Right ventricle myocardium inferior (tissue), 1 donor: ENCODE measurements around the gene TGFBI. TPM values are rescaled to one million over a fixed set of nuclear protein-coding genes. Genes with fewer than 3 reads are reported as not detected.

Source experiments
- ATAC-seq: fragments of 200-7000 bp; cut with Tn5 transposase; one replicate; pipeline ENCODE4 v1.9.1; 2020; ENCODE audit warnings: mild to moderate bottlenecking, moderate library complexity
- DNase-seq: peaks from one replicate; pipeline ENCODE4 v3.0.0; 2021; ENCODE audit errors: missing footprints
- intact Hi-C: fragments of 100-400 bp; cut with DNase I; formaldehyde crosslinking; loops from one replicate; pipeline ENCODE4 v1.11.0; 2022
- total RNA-seq: library from RNA; stranded (reverse); fragmentation: NEBNext Ultra II Directional; extraction: Animal tissue kit (Norgen Biotek cat#: 25700); gene quantifications from one replicate; pipeline ENCODE4 v1.2.1, GENCODE V29; 2021
- donor health status: DM: no; HTN: yes; CAD: no; lungs with severe emphysema.

TGFBI gene
- total RNA-seq, 1 donor from 2014 or later = 66.5 TPM

- intact Hi-C loops = no loop called here
- ATAC-seq = no peak
- no peak for DNase-seq
Observed at GRCh38 chr5:136073714-136074529, 45.1 kb downstream of the TGFBI start.

- intact Hi-C loops = no loop called here
- ATAC-seq (no peak), DNase-seq (no peak)
Observed at GRCh38 chr5:136075466-136075891, 46.7 kb downstream of the TGFBI start.

- intact Hi-C loops = no loop called here
- ATAC-seq (no peak), DNase-seq (no peak)
Observed at GRCh38 chr5:136076067-136076466, 47.3 kb downstream of the TGFBI start.

GRCh38 chr5:136076881-136077445 lies 48.2 kb downstream of the TGFBI start:
- ATAC-seq (no peak), DNase-seq (no peak)
- intact Hi-C loops = no loop called here

- DNase-seq = no peak
- intact Hi-C loops = no loop called here
- ATAC-seq = no peak
Observed at GRCh38 chr5:136079195-136079985, 50.6 kb downstream of the TGFBI start.

GRCh38 chr5:136080113-136080482 lies 51.3 kb downstream of the TGFBI start:
- ATAC-seq = no peak
- intact Hi-C loops = loop anchor here (5.0 kb wide), 3 partner anchors 53 to 193 kb away; partner anchors contain the start of gene TGFBI
- no peak for DNase-seq

- peak; percentile 95 for DNase-seq
- intact Hi-C loops = loop anchor here (5.0 kb wide), 3 partner anchors 53 to 193 kb away; partner anchors contain the start of gene TGFBI
- ATAC-seq = peak; percentile 96
Observed at GRCh38 chr5:136080483-136081216, 51.9 kb downstream of the TGFBI start.

GRCh38 chr5:136081217-136081591 lies 52.4 kb downstream of the TGFBI start:
- no peak for DNase-seq
- intact Hi-C loops = loop anchor here (5.0 kb wide), 3 partner anchors 54 to 194 kb away; partner anchors contain the start of gene TGFBI
- ATAC-seq = no peak

GRCh38 chr5:136082390-136083193 lies 53.8 kb downstream of the TGFBI start:
- intact Hi-C loops = loop anchor here (1.0 to 5.0 kb wide), 4 partner anchors 55 to 195 kb away; partner anchors contain the start of gene TGFBI
- peak; percentile 49 for ATAC-seq
- DNase-seq = peak; percentile 89

- no peak for DNase-seq
- intact Hi-C loops = loop anchor here (2.0 to 5.0 kb wide), 4 partner anchors 57 to 197 kb away; partner anchors contain the start of gene TGFBI
- no peak for ATAC-seq
Observed at GRCh38 chr5:136084698-136085097, 55.9 kb downstream of the TGFBI start.

- intact Hi-C loops = no loop called here
- no peak for ATAC-seq
- DNase-seq = no peak
Observed at GRCh38 chr5:136086783-136087566, 58.2 kb downstream of the TGFBI start.

- peak; percentile 92 for ATAC-seq
- intact Hi-C loops = loop anchor here (2.0 kb wide), 1 partner anchor 45 kb away; the partner anchor contains the start of gene SMAD5
- peak; percentile 87 for DNase-seq
Observed at GRCh38 chr5:136087961-136088871, 59.4 kb downstream of the TGFBI start.

- DNase-seq (no peak), ATAC-seq (no peak)
- intact Hi-C loops = loop anchor here (2.0 kb wide), 1 partner anchor 43 kb away; the partner anchor contains the start of gene SMAD5
Observed at GRCh38 chr5:136089791-136090190, 61.0 kb downstream of the TGFBI start.

- ATAC-seq = no peak
- intact Hi-C loops = no loop called here
- no peak for DNase-seq
Observed at GRCh38 chr5:136090319-136090718, 61.5 kb downstream of the TGFBI start.

GRCh38 chr5:136094189-136094912 lies 65.6 kb downstream of the TGFBI start:
- DNase-seq = no peak
- ATAC-seq = no peak
- intact Hi-C loops = no loop called here
